Naive B cell (primary cell): ENCODE measurements around the gene EIF3F. TPM values are rescaled to one million over a fixed set of nuclear protein-coding genes. Genes with fewer than 3 reads are reported as not detected.
A peak's percentile ranks its signal among the peaks of the same experiment; 100 is the strongest.

ENCODE experiments used
- ATAC-seq, 2 donors: fragments of 150-1000 bp; cut with Tn5 transposase; 2 replicates each; pipeline ENCODE4 v1.10.0; 2021; ENCODE audit warnings: low read depth in 2 of 2, mild to moderate bottlenecking in 2 of 2, moderate library complexity in 2 of 2
- DNase-seq: peaks from one replicate; pipeline ENCODE4 v3.0.0; 2022
- H3K27ac Mint-ChIP-seq, 6 donors: one replicate each; pipeline ENCODE4 v1.8.0; 2020 to 2022; ENCODE audit warnings: mild to moderate bottlenecking in 6 of 6, mixed read lengths in 6 of 6, moderate library complexity in 5 of 6, inconsistent platforms in 2 of 6
- H3K27me3 Mint-ChIP-seq, 3 donors: one replicate each; pipeline ENCODE4 v1.8.0; 2021 to 2022; ENCODE audit warnings: mixed read lengths in 3 of 3, mild to moderate bottlenecking in 1 of 3
- H3K36me3 Mint-ChIP-seq, 2 donors: one replicate each; pipeline ENCODE4 v1.8.0; 2020 to 2022; ENCODE audit warnings: mixed read lengths in 2 of 2, inconsistent platforms in 1 of 2, mild to moderate bottlenecking in 1 of 2
- H3K4me1 Mint-ChIP-seq, 3 donors: one replicate each; pipeline ENCODE4 v1.8.0; 2020 to 2022; ENCODE audit warnings: mixed read lengths in 3 of 3, inconsistent platforms in 1 of 3, mild to moderate bottlenecking in 1 of 3, moderate library complexity in 1 of 3
- H3K4me3 Mint-ChIP-seq, 8 donors: one replicate each; pipeline ENCODE4 v1.8.0; 2020 to 2022; ENCODE audit warnings: mild to moderate bottlenecking in 8 of 8, mixed read lengths in 8 of 8, moderate library complexity in 8 of 8, inconsistent platforms in 2 of 8
- H3K9me3 Mint-ChIP-seq, 7 donors: one replicate each; pipeline ENCODE4 v1.8.0; 2020 to 2022; ENCODE audit warnings: mixed read lengths in 7 of 7, mild to moderate bottlenecking in 5 of 7, inconsistent platforms in 2 of 7, moderate library complexity in 1 of 7
- polyA plus RNA-seq, 6 donors: library from polyadenylated mRNA; unstranded; fragments of 300-500 nt; fragmentation: Illumina TruSeq; gene quantifications; one replicate each; pipeline ENCODE4 v1.2.3, GENCODE V29; 2021; ENCODE audit warnings: low read depth in 6 of 6

Gene EIF3F
- polyA plus RNA-seq, result 100 to 1,000 TPM; 384 to 508 (median 420) TPM

GRCh38 chr11:7986768-7987559, at the start of gene EIF3F:
Gene EIF3F (plus strand): TSS chr11:7987337. CDS start chr11:7987353, 16 bp downstream.
- ATAC-seq (peak; percentile 96 to 97), DNase-seq (peak; percentile 93)
- Mint-ChIP-seq H3K9me3 (no peaks in the 10 kb centered on the region), H3K27me3 (no peaks in the 10 kb centered on the region), H3K4me3 (peak within 1 kb of the TSS; percentile 82 to 95 (median 92)), H3K4me1 (peaks cover 37 to 41% (median 38%) of the 10 kb centered on the region in 3 donors), H3K36me3 (peaks cover 0 to 6% of the 10 kb centered on the region in 2 donors), H3K27ac (peak within 1 kb of the TSS; percentile 87 to 99 (median 95))

- Mint-ChIP-seq H3K27ac (no peak overlapping the region), H3K4me3 (no peak overlapping the region), H3K9me3 (peaks cover 4 to 39% (median 29%) of the 10 kb centered on the region in 7 donors), H3K36me3 (peaks cover 0 to 7% of the 10 kb centered on the region in 2 donors), H3K27me3 (peaks cover 9 to 36% (median 25%) of the 10 kb centered on the region in 3 donors), H3K4me1 (no peaks in the 10 kb centered on the region)
- ATAC-seq (no peak), DNase-seq (no peak)
Observed at GRCh38 chr11:7941146-7941545, 46.0 kb upstream of the EIF3F start.

GRCh38 chr11:7941608-7942007, 45.5 kb upstream of the EIF3F start, which contains the start of gene OR10A3:
Gene OR10A3 (minus strand): TSS chr11:7941708. CDS start chr11:7939520, 2,188 bp downstream.
- Mint-ChIP-seq H3K36me3 (peaks cover 0 to 7% of the 10 kb centered on the region in 2 donors), H3K27me3 (peaks cover 9 to 36% (median 30%) of the 10 kb centered on the region in 3 donors), H3K27ac (no peak within 1 kb of the TSS), H3K9me3 (peaks cover 4 to 39% (median 27%) of the 10 kb centered on the region in 7 donors), H3K4me1 (no peaks in the 10 kb centered on the region), H3K4me3 (no peak within 1 kb of the TSS)
- no peak for ATAC-seq
- no peak for DNase-seq

- DNase-seq (no peak), ATAC-seq (no peak)
- H3K27me3 Mint-ChIP-seq, result peaks cover 17 to 50% (median 49%) of the 10 kb centered on the region in 3 donors
- H3K9me3 Mint-ChIP-seq, result peaks cover 9 to 39% (median 27%) of the 10 kb centered on the region in 7 donors
- H3K4me3 Mint-ChIP-seq, result no peak overlapping the region
- H3K36me3 Mint-ChIP-seq, result peaks cover 0 to 7% of the 10 kb centered on the region in 2 donors
- H3K27ac Mint-ChIP-seq, result no peak overlapping the region
- no peaks in the 10 kb centered on the region for H3K4me1 Mint-ChIP-seq
Observed at GRCh38 chr11:7944123-7944522, 43.0 kb upstream of the EIF3F start.

- Mint-ChIP-seq H3K4me3 (no peak overlapping the region), H3K27ac (no peak overlapping the region), H3K36me3 (no peaks in the 10 kb centered on the region), H3K4me1 (no peaks in the 10 kb centered on the region), H3K9me3 (peaks cover 0 to 5% (median under 1%) of the 10 kb centered on the region in 7 donors), H3K27me3 (peaks cover 34 to 47% (median 38%) of the 10 kb centered on the region in 3 donors)
- ATAC-seq, result no peak
- no peak for DNase-seq
Observed at GRCh38 chr11:7949934-7950333, 37.2 kb upstream of the EIF3F start.

GRCh38 chr11:7955191-7955590, 31.9 kb upstream of the EIF3F start:
- Mint-ChIP-seq H3K4me1 (no peaks in the 10 kb centered on the region), H3K36me3 (no peaks in the 10 kb centered on the region), H3K4me3 (no peak overlapping the region), H3K9me3 (peaks cover 0 to 6% (median 3%) of the 10 kb centered on the region in 7 donors), H3K27me3 (peaks cover 26 to 43% (median 28%) of the 10 kb centered on the region in 3 donors), H3K27ac (no peak overlapping the region)
- ATAC-seq (no peak), DNase-seq (no peak)

- H3K27ac Mint-ChIP-seq, result no peak overlapping the region
- DNase-seq, result no peak
- H3K4me3 Mint-ChIP-seq, result no peak overlapping the region
- H3K9me3 Mint-ChIP-seq, result peaks cover 0 to 2% (median 0%) of the 10 kb centered on the region in 7 donors
- no peak for ATAC-seq
- H3K27me3 Mint-ChIP-seq, result peaks cover 27 to 62% (median 38%) of the 10 kb centered on the region in 3 donors
- H3K36me3 Mint-ChIP-seq, result no peaks in the 10 kb centered on the region
- no peaks in the 10 kb centered on the region for H3K4me1 Mint-ChIP-seq
Observed at GRCh38 chr11:7964261-7964660, 22.9 kb upstream of the EIF3F start.

GRCh38 chr11:7964873-7965272, 22.3 kb upstream of the EIF3F start:
- H3K4me1 Mint-ChIP-seq, result no peaks in the 10 kb centered on the region
- H3K4me3 Mint-ChIP-seq, result no peak overlapping the region
- H3K27ac Mint-ChIP-seq, result no peak overlapping the region
- DNase-seq (no peak), ATAC-seq (no peak)
- peaks cover 0 to 2% (median 0%) of the 10 kb centered on the region in 7 donors for H3K9me3 Mint-ChIP-seq
- no peaks in the 10 kb centered on the region for H3K36me3 Mint-ChIP-seq
- H3K27me3 Mint-ChIP-seq, result peaks cover 29 to 56% (median 32%) of the 10 kb centered on the region in 3 donors

GRCh38 chr11:7965386-7965785, 21.8 kb upstream of the EIF3F start, which contains the start of gene NLRP10:
Gene NLRP10 (minus strand): TSS chr11:7965447. CDS start chr11:7963495, 1,952 bp downstream.
- Mint-ChIP-seq H3K36me3 (no peaks in the 10 kb centered on the region), H3K4me3 (no peak within 1 kb of the TSS), H3K9me3 (peaks cover 0 to 2% (median 0%) of the 10 kb centered on the region in 7 donors), H3K4me1 (no peaks in the 10 kb centered on the region), H3K27ac (no peak within 1 kb of the TSS), H3K27me3 (peaks cover 32 to 55% (median 34%) of the 10 kb centered on the region in 3 donors)
- ATAC-seq (no peak), DNase-seq (no peak)

- H3K27me3 Mint-ChIP-seq, result peaks cover 26 to 48% (median 33%) of the 10 kb centered on the region in 3 donors
Observed at GRCh38 chr11:7967097-7967496, 20.0 kb upstream of the EIF3F start.

GRCh38 chr11:7967826-7968225, 19.3 kb upstream of the EIF3F start:
- H3K4me1 Mint-ChIP-seq, result no peaks in the 10 kb centered on the region
- no peak for DNase-seq
- no peak for ATAC-seq
- H3K27ac Mint-ChIP-seq, result peak overlapping the region in 1 of 6 donors; percentile 17
- H3K9me3 Mint-ChIP-seq, result peaks cover 0 to under 1% (median 0%) of the 10 kb centered on the region in 7 donors
- H3K36me3 Mint-ChIP-seq, result no peaks in the 10 kb centered on the region
- H3K4me3 Mint-ChIP-seq, result no peak overlapping the region
- H3K27me3 Mint-ChIP-seq, result peaks cover 32 to 52% (median 40%) of the 10 kb centered on the region in 3 donors

More at GRCh38 chr11:7967097-7967496, 20.0 kb upstream of the EIF3F start:
- Mint-ChIP-seq H3K4me1 (no peaks in the 10 kb centered on the region), H3K9me3 (no peaks in the 10 kb centered on the region), H3K4me3 (no peak overlapping the region), H3K27ac (peak overlapping the region in 1 of 6 donors; percentile 29), H3K36me3 (no peaks in the 10 kb centered on the region)
- DNase-seq, result no peak
- no peak for ATAC-seq

GRCh38 chr11:7968686-7969085, 18.5 kb upstream of the EIF3F start:
- ATAC-seq (no peak), DNase-seq (no peak)
- Mint-ChIP-seq H3K27ac (no peak overlapping the region), H3K9me3 (peaks cover 0 to 5% (median 0%) of the 10 kb centered on the region in 7 donors), H3K4me1 (no peaks in the 10 kb centered on the region), H3K27me3 (peaks cover 32 to 57% (median 44%) of the 10 kb centered on the region in 3 donors), H3K4me3 (no peak overlapping the region), H3K36me3 (no peaks in the 10 kb centered on the region)

- ATAC-seq, result no peak
Observed at GRCh38 chr11:7969756-7970646, 17.1 kb upstream of the EIF3F start.

More at GRCh38 chr11:7969756-7970646, 17.1 kb upstream of the EIF3F start:
- Mint-ChIP-seq H3K4me3 (no peak overlapping the region), H3K27me3 (peaks cover 32 to 56% (median 48%) of the 10 kb centered on the region in 3 donors), H3K27ac (no peak overlapping the region), H3K36me3 (no peaks in the 10 kb centered on the region), H3K9me3 (peaks cover 0 to 5% (median 0%) of the 10 kb centered on the region in 7 donors), H3K4me1 (no peaks in the 10 kb centered on the region)
- DNase-seq, result no peak
